ENCODE results near the gene RPL18A. TPM values are rescaled to one million over a fixed set of nuclear protein-coding genes. Genes with fewer than 3 reads are reported as not detected.

The RPL18A gene
- total RNA-seq, 2 experiments from 2014 or later: 3,144 to 3,196 TPM

GRCh38 chr19:17835182-17836006 is 24.3 kb upstream of the RPL18A start:
- DNase-seq: no peak
- H3K4me1 Mint-ChIP-seq: peaks cover 4% of the 10 kb centered on the region
- H3K27ac Mint-ChIP-seq: peak overlapping the region; percentile 38
- H3K36me3 Mint-ChIP-seq: peaks cover 56% of the 10 kb centered on the region
- H3K9me3 Mint-ChIP-seq: peaks cover 3% of the 10 kb centered on the region
- H3K27me3 Mint-ChIP-seq: no peaks in the 10 kb centered on the region
- H3K4me3 Mint-ChIP-seq: no peak overlapping the region

GRCh38 chr19:17836530-17836929 is 23.2 kb upstream of the RPL18A start:
- H3K4me3 Mint-ChIP-seq: no peak overlapping the region
- no peak for DNase-seq
- no peaks in the 10 kb centered on the region for H3K27me3 Mint-ChIP-seq
- peaks cover 52% of the 10 kb centered on the region for H3K36me3 Mint-ChIP-seq
- H3K4me1 Mint-ChIP-seq: peaks cover 7% of the 10 kb centered on the region
- peaks cover 3% of the 10 kb centered on the region for H3K9me3 Mint-ChIP-seq
- peak overlapping the region; percentile 1 for H3K27ac Mint-ChIP-seq

GRCh38 chr19:17837972-17838371 is 21.7 kb upstream of the RPL18A start:
- H3K9me3 Mint-ChIP-seq: no peaks in the 10 kb centered on the region
- H3K4me3 Mint-ChIP-seq: no peak overlapping the region
- H3K27ac Mint-ChIP-seq: peak overlapping the region; percentile 70
- no peak for DNase-seq
- peaks cover 7% of the 10 kb centered on the region for H3K4me1 Mint-ChIP-seq
- H3K36me3 Mint-ChIP-seq: peaks cover 44% of the 10 kb centered on the region
- no peaks in the 10 kb centered on the region for H3K27me3 Mint-ChIP-seq

GRCh38 chr19:17840019-17840418 is 19.7 kb upstream of the RPL18A start:
- Mint-ChIP-seq H3K36me3 (peaks cover 52% of the 10 kb centered on the region), H3K27ac (no peak overlapping the region), H3K4me1 (peaks cover 20% of the 10 kb centered on the region), H3K9me3 (no peaks in the 10 kb centered on the region), H3K27me3 (no peaks in the 10 kb centered on the region), H3K4me3 (no peak overlapping the region)
- DNase-seq: no peak

- peaks cover 52% of the 10 kb centered on the region for H3K36me3 Mint-ChIP-seq
- no peaks in the 10 kb centered on the region for H3K27me3 Mint-ChIP-seq
- no peaks in the 10 kb centered on the region for H3K9me3 Mint-ChIP-seq
- no peak overlapping the region for H3K4me3 Mint-ChIP-seq
- DNase-seq: no peak
- H3K27ac Mint-ChIP-seq: no peak overlapping the region
- H3K4me1 Mint-ChIP-seq: peaks cover 30% of the 10 kb centered on the region
These were observed 18.3 kb upstream of the RPL18A start for GRCh38 chr19:17841371-17841809.

- Mint-ChIP-seq H3K36me3 (peaks cover 51% of the 10 kb centered on the region), H3K4me3 (no peak overlapping the region), H3K9me3 (no peaks in the 10 kb centered on the region), H3K27ac (no peak overlapping the region), H3K27me3 (no peaks in the 10 kb centered on the region), H3K4me1 (peaks cover 31% of the 10 kb centered on the region)
- DNase-seq: peak; percentile 65
These were observed 17.7 kb upstream of the RPL18A start for GRCh38 chr19:17841810-17842662.

GRCh38 chr19:17842663-17843291 is 16.9 kb upstream of the RPL18A start:
- peaks cover 50% of the 10 kb centered on the region for H3K36me3 Mint-ChIP-seq

GRCh38 chr19:17843292-17843827 is 16.4 kb upstream of the RPL18A start:
- peaks cover 35% of the 10 kb centered on the region for H3K4me1 Mint-ChIP-seq
- H3K9me3 Mint-ChIP-seq: no peaks in the 10 kb centered on the region
- H3K27me3 Mint-ChIP-seq: no peaks in the 10 kb centered on the region
- peak overlapping the region; percentile 45 for H3K27ac Mint-ChIP-seq
- no peak overlapping the region for H3K4me3 Mint-ChIP-seq
- peaks cover 46% of the 10 kb centered on the region for H3K36me3 Mint-ChIP-seq
- DNase-seq: no peak

More at GRCh38 chr19:17842663-17843291, 16.9 kb upstream of the RPL18A start:
- Mint-ChIP-seq H3K27ac (no peak overlapping the region), H3K9me3 (no peaks in the 10 kb centered on the region), H3K27me3 (no peaks in the 10 kb centered on the region), H3K4me1 (peaks cover 33% of the 10 kb centered on the region), H3K4me3 (no peak overlapping the region)
- DNase-seq: no peak

- Mint-ChIP-seq H3K36me3 (peaks cover 44% of the 10 kb centered on the region), H3K4me1 (peaks cover 42% of the 10 kb centered on the region), H3K4me3 (peak overlapping the region; percentile 18)
These were observed 15.7 kb upstream of the RPL18A start for GRCh38 chr19:17843908-17844490.

GRCh38 chr19:17846146-17846545 is 13.6 kb upstream of the RPL18A start:
- no peak for DNase-seq
- Mint-ChIP-seq H3K4me1 (peaks cover 51% of the 10 kb centered on the region), H3K9me3 (no peaks in the 10 kb centered on the region), H3K27me3 (no peaks in the 10 kb centered on the region), H3K36me3 (peaks cover 41% of the 10 kb centered on the region), H3K27ac (peak overlapping the region; percentile 94), H3K4me3 (peak overlapping the region; percentile 88)

More at GRCh38 chr19:17843908-17844490, 15.7 kb upstream of the RPL18A start:
- no peak for DNase-seq
- H3K27ac Mint-ChIP-seq: peak overlapping the region; percentile 51
- H3K27me3 Mint-ChIP-seq: no peaks in the 10 kb centered on the region
- H3K9me3 Mint-ChIP-seq: no peaks in the 10 kb centered on the region

GRCh38 chr19:17847538-17848366 is 12.0 kb upstream of the RPL18A start, which contains the start of gene JAK3:
Gene JAK3 (minus strand): TSS chr19:17847982. CDS start chr19:17844417, 3,565 bp downstream.
- Mint-ChIP-seq H3K9me3 (no peaks in the 10 kb centered on the region), H3K36me3 (peaks cover 33% of the 10 kb centered on the region), H3K4me1 (peaks cover 55% of the 10 kb centered on the region), H3K27me3 (no peaks in the 10 kb centered on the region), H3K27ac (peak within 1 kb of the TSS; percentile 94), H3K4me3 (peak within 1 kb of the TSS; percentile 88)
- peak; percentile 90 for DNase-seq

GRCh38 chr19:17848595-17849292 is 11.0 kb upstream of the RPL18A start:
- peaks cover 54% of the 10 kb centered on the region for H3K4me1 Mint-ChIP-seq
- no peaks in the 10 kb centered on the region for H3K27me3 Mint-ChIP-seq
- peak overlapping the region; percentile 88 for H3K4me3 Mint-ChIP-seq
- peak overlapping the region; percentile 94 for H3K27ac Mint-ChIP-seq
- no peaks in the 10 kb centered on the region for H3K9me3 Mint-ChIP-seq
- H3K36me3 Mint-ChIP-seq: peaks cover 25% of the 10 kb centered on the region
- no peak for DNase-seq

- Mint-ChIP-seq H3K9me3 (no peaks in the 10 kb centered on the region), H3K4me3 (no peak overlapping the region), H3K36me3 (peaks cover 1% of the 10 kb centered on the region), H3K27me3 (no peaks in the 10 kb centered on the region), H3K27ac (no peak overlapping the region), H3K4me1 (peaks cover 26% of the 10 kb centered on the region)
- no peak for DNase-seq
These were observed 5.6 kb upstream of the RPL18A start for GRCh38 chr19:17854061-17854460.

All from activated naive CD8-positive, alpha-beta T cell treated with anti-CD3 and anti-CD28 coated beads for 36 hours (primary cell).